Osteocyte (in vitro differentiated cells): ENCODE data around the gene FAM32A. TPM values are rescaled to one million over a fixed set of nuclear protein-coding genes. Genes with fewer than 3 reads are reported as not detected.

Experiments used
- DNase-seq: peaks from one replicate; pipeline ENCODE4 v3.0.0; 2021; ENCODE audit warnings: mixed read lengths; ENCODE audit not compliant: unreplicated experiment; ENCODE audit errors: extremely low spot score
- H3K27ac Mint-ChIP-seq: one replicate; pipeline ENCODE4 v1.8.0; 2021; ENCODE audit warnings: mild to moderate bottlenecking, mixed read lengths; ENCODE audit not compliant: unreplicated experiment
- H3K27me3 Mint-ChIP-seq: one replicate; pipeline ENCODE4 v1.8.0; 2021; ENCODE audit warnings: mixed read lengths; ENCODE audit not compliant: unreplicated experiment
- H3K36me3 Mint-ChIP-seq: one replicate; pipeline ENCODE4 v1.8.0; 2021; ENCODE audit warnings: mixed read lengths; ENCODE audit not compliant: unreplicated experiment
- H3K4me1 Mint-ChIP-seq: one replicate; pipeline ENCODE4 v1.8.0; 2021; ENCODE audit warnings: mixed read lengths; ENCODE audit not compliant: unreplicated experiment
- H3K4me3 Mint-ChIP-seq: one replicate; pipeline ENCODE4 v1.8.0; 2021; ENCODE audit warnings: mild to moderate bottlenecking, moderate library complexity, mixed read lengths; ENCODE audit not compliant: unreplicated experiment
- H3K9me3 Mint-ChIP-seq: one replicate; pipeline ENCODE4 v1.8.0; 2021; ENCODE audit warnings: mixed read lengths; ENCODE audit not compliant: unreplicated experiment
- CTCF ChIP-seq: fragments of 200-600 bp; sonication (generic); IDR thresholded peaks from 2 replicates; pipeline ENCODE4 v1.5.0; 2021; ENCODE audit warnings: antibody characterized with exemption, mild to moderate bottlenecking, moderate library complexity
- total RNA-seq: library from RNA; stranded (reverse); gene quantifications from 2 replicates; pipeline ENCODE4 v1.2.1, GENCODE V29; 2021

FAM32A gene
- total RNA-seq, 1 donor from 2014 or later = 78.8 TPM

DNA sequence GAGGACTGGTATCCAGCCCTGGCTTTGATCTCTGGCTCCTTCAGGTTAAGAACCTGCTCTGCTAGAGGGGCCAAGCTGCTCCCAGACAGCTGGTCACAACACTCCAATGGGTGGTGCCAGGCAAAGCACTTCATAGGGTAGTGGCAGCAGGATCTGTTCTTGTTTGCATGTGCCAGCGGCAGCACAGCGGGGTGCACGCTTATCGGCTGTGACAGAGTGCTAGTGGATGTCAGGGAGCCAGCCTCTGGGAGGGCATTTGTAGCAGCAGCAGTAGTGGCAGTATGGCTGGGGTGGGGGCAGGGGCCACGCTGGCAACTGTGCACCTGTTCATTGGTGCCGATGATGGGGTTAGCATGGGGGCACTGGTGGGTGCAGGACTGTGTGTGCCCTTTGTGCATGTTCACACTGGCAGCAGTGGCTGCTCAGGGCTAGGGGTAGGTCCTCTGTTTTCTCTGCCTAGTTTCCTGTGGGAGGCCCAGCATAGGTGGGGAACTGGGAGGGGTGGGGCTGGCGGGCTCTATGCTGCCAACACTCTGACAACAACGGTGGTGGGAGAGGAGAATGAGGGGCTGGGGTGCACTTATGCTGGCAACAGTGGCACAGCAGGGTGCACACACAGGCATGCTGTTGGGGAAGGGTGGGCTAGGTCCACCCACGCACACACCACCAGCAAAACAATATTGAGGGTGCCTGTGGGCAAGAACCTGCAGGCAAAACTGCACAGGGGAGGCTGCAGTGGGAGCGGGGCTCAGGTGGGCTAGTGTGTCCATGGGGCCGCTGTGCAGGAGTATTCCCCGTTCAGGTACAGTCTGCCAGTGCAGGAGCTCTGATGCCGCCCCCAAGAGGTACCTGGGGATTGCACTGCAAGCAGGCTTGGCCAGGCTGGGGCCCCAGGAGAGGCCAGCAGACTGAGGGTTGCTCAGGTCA is 31.8 kb downstream of the FAM32A start:
- no peak for DNase-seq
- H3K9me3 Mint-ChIP-seq = peaks cover 5% of the 10 kb centered on the region
- H3K4me1 Mint-ChIP-seq = no peaks in the 10 kb centered on the region
- TF ChIP-seq CTCF = no peak
- no peaks in the 10 kb centered on the region for H3K27me3 Mint-ChIP-seq
- no peak overlapping the region for H3K4me3 Mint-ChIP-seq
- no peak overlapping the region for H3K27ac Mint-ChIP-seq
- peaks cover 70% of the 10 kb centered on the region for H3K36me3 Mint-ChIP-seq

GRCh38 chr19:16217716-16218451 is 32.7 kb downstream of the FAM32A start:
- TF ChIP-seq CTCF = no peak
- Mint-ChIP-seq H3K36me3 (peaks cover 68% of the 10 kb centered on the region), H3K9me3 (peaks cover 8% of the 10 kb centered on the region), H3K4me3 (no peak overlapping the region), H3K4me1 (no peaks in the 10 kb centered on the region), H3K27me3 (no peaks in the 10 kb centered on the region), H3K27ac (no peak overlapping the region)
- DNase-seq = no peak

GRCh38 chr19:16218851-16219250 is 33.6 kb downstream of the FAM32A start:
- Mint-ChIP-seq H3K27ac (no peak overlapping the region), H3K4me3 (no peak overlapping the region), H3K27me3 (no peaks in the 10 kb centered on the region), H3K9me3 (peaks cover 8% of the 10 kb centered on the region), H3K4me1 (no peaks in the 10 kb centered on the region), H3K36me3 (peaks cover 68% of the 10 kb centered on the region)
- TF ChIP-seq CTCF = no peak
- DNase-seq = no peak

- Mint-ChIP-seq H3K9me3 (peaks cover 8% of the 10 kb centered on the region), H3K4me1 (no peaks in the 10 kb centered on the region), H3K36me3 (peaks cover 53% of the 10 kb centered on the region), H3K27ac (no peak overlapping the region), H3K27me3 (no peaks in the 10 kb centered on the region), H3K4me3 (no peak overlapping the region)
- no peak for DNase-seq
- no peak for TF ChIP-seq CTCF
Observed at GRCh38 chr19:16222806-16223205, 37.6 kb downstream of the FAM32A start.

GRCh38 chr19:16223746-16224145 is 38.5 kb downstream of the FAM32A start:
- Mint-ChIP-seq H3K9me3 (peaks cover 8% of the 10 kb centered on the region), H3K27ac (no peak overlapping the region), H3K4me1 (no peaks in the 10 kb centered on the region), H3K27me3 (no peaks in the 10 kb centered on the region), H3K36me3 (peaks cover 48% of the 10 kb centered on the region), H3K4me3 (no peak overlapping the region)
- TF ChIP-seq CTCF = no peak
- no peak for DNase-seq
